ENCODE data around the gene CYP2A6.
"Not testable (repeated sequence)": the region's sequence is repeated elsewhere in the genome, so short reads cannot be mapped to it uniquely, and the experiment has no call there.

The CYP2A6 gene

DNA sequence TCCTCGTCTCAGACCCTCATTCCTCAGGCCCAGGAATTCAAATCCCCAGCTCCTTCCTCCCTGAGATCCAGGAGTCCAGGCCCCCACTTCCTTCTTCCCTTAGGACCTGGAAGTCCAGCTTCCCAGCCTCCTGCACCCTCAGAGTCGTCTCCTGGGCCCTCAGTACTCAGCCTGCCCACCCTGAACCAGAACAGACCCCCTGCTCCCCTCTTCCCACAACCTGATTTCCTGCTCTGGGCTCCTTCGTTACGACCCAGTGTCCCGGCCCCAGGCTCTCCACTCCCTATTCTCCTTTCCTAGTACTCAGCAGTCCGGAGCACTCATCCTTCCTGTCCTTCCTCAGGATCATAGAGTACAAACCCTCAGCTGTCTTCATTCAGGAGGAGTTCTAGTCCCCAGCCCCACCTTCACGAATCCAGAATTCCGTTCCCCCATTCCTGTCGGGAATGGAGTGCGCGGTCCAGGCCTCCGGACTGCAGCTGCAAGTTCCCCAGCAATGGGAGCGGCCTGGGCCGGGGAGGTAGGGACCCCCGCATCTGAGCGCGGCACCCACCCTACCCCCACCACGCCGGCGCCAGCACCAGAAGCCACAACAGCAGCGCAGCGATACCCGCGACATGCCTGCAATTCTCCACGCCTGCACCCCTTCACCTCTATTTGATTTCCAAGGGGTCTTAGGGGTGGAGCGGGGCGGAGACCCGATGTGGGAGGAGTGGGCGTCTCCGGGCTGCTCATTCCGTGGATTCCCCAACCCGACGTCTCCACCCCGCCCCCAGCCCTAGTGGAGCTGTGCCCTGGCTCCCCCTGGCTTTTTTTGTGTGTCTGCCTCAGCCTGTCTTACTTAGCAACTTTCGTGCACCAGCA is 38.5 kb downstream of the CYP2A6 start:
- Histone ChIP-seq H4K20me1 (ENCODE audit: insufficient read depth, low read length) (no peaks in the 10 kb centered on the region), H3K4me1 (ENCODE audit: insufficient read depth, low read length, severe bottlenecking) (peaks cover 16% of the 10 kb centered on the region), H3F3A (ENCODE audit: insufficient read depth, low read length) (no peaks in the 10 kb centered on the region), H3K79me2 (ENCODE audit: insufficient read depth, low read length) (no peaks in the 10 kb centered on the region), H3K9me2 (ENCODE audit: low read depth, low read length) (no peaks in the 10 kb centered on the region), H3K27me3 (ENCODE audit: insufficient read depth, low read length) (no peaks in the 10 kb centered on the region), H3K9me3 (ENCODE audit: low read length) (no peaks in the 10 kb centered on the region), H3K36me3 (ENCODE audit: insufficient read depth, low read length) (peaks cover 33% of the 10 kb centered on the region), H3K4me2 (ENCODE audit: low read length) (peak overlapping the region; percentile 61), H3K27ac (ENCODE audit: low read depth, low read length, poor library complexity, severe bottlenecking) (no peak overlapping the region), H3K4me3 (ENCODE audit: low read depth, low read length, poor library complexity, severe bottlenecking) (peak overlapping the region; percentile 53), H3K9ac (ENCODE audit: low read length) (peak overlapping the region; percentile 28; the same call in 1 of the 2 replicates), H2AFZ (ENCODE audit: low read length) (no peak overlapping the region)
- TF ChIP-seq, protein P1, sequence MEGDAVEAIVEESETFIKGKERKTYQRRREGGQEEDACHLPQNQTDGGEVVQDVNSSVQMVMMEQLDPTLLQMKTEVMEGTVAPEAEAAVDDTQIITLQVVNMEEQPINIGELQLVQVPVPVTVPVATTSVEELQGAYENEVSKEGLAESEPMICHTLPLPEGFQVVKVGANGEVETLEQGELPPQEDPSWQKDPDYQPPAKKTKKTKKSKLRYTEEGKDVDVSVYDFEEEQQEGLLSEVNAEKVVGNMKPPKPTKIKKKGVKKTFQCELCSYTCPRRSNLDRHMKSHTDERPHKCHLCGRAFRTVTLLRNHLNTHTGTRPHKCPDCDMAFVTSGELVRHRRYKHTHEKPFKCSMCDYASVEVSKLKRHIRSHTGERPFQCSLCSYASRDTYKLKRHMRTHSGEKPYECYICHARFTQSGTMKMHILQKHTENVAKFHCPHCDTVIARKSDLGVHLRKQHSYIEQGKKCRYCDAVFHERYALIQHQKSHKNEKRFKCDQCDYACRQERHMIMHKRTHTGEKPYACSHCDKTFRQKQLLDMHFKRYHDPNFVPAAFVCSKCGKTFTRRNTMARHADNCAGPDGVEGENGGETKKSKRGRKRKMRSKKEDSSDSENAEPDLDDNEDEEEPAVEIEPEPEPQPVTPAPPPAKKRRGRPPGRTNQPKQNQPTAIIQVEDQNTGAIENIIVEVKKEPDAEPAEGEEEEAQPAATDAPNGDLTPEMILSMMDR (IDR thresholded peaks at IDR 0.05; ENCODE audit: low read length), result no peak
- TF ChIP-seq EZH2 (IDR thresholded peaks at IDR 0.05; ENCODE audit: borderline replicate concordance, low read length), result no peak

DNA sequence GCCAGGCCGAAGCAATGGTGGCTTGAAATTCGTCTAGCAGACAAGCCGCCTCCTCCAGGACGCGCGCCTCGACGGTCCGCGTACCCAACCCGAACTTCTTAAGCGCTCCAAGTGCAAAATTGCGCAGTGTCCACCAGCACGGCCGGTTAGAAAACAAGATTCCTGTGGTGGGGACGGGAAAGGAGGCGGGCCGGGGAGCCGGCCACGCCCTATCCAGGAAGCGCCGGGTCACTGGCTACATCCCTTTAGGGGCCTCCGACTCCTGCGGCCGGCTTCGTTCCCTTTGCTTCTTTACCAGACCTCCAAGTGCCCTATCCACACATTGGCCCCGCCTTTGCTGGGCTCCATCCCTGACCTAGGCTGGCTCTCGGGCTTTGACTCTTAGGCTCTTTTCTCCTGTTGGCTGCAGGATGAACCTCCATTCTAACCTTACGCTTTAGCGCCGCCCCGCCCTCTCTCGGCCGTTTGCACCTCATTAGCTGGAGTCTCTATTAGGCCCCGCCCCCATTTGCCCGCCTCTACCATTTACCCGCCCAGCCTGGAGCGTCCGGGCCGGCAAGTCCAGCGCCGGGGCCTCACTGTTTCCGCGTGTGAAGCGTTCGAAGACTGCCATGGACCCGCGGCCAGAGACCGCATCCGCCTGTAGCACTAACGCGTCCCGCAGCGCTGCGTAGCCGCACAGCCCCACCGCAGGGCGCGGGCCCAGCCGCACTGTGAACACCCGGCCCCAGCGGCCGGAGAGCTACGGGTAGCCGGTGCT is 39.4 kb downstream of the CYP2A6 start:
- not testable (repeated sequence) for H3K27ac ChIP-seq (ENCODE audit: low read depth, low read length, poor library complexity, severe bottlenecking); H3K27me3 ChIP-seq (ENCODE audit: insufficient read depth, low read length); H2AFZ ChIP-seq (ENCODE audit: low read length); H3K9me2 ChIP-seq (ENCODE audit: low read depth, low read length); H3K9me3 ChIP-seq (ENCODE audit: low read length); H3K79me2 ChIP-seq (ENCODE audit: insufficient read depth, low read length); H3F3A ChIP-seq (ENCODE audit: insufficient read depth, low read length); H4K20me1 ChIP-seq (ENCODE audit: insufficient read depth, low read length)
- H3K9ac ChIP-seq (ENCODE audit: low read length), result peak overlapping the region; percentile 28; the same call in 1 of the 2 replicates
- H3K4me3 ChIP-seq (ENCODE audit: low read depth, low read length, poor library complexity, severe bottlenecking), result peak overlapping the region; percentile 53
- H3K4me1 ChIP-seq (ENCODE audit: insufficient read depth, low read length, severe bottlenecking), result peaks cover 24% of the 10 kb centered on the region
- H3K4me2 ChIP-seq (ENCODE audit: low read length), result peak overlapping the region; percentile 61
- peaks cover 37% of the 10 kb centered on the region for H3K36me3 ChIP-seq (ENCODE audit: insufficient read depth, low read length)

DNA sequence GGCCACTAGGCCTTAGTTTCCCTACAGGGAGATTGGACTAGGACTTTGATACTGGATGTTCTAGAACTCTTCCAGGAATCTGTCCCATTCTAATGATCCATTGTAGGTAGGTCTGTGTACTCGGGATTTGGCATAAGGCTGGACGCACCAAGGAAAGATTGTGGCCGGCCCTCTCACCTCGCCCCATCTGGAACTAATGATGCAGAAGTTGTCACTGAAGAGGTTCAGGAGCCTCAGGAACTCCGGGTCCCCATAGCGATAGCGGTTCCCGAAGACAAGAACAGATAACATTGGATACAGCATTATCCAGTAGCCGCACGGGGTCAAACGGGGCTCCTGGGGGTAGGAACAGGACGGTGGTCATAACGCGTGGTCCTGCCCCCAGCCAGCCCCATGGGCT is 40.1 kb downstream of the CYP2A6 start:
- H3K4me3 ChIP-seq (ENCODE audit: low read depth, low read length, poor library complexity, severe bottlenecking), result no peak overlapping the region
- peaks cover 31% of the 10 kb centered on the region for H3K4me1 ChIP-seq (ENCODE audit: insufficient read depth, low read length, severe bottlenecking)
- peaks cover 40% of the 10 kb centered on the region for H3K36me3 ChIP-seq (ENCODE audit: insufficient read depth, low read length)
- no peaks in the 10 kb centered on the region for H3K27me3 ChIP-seq (ENCODE audit: insufficient read depth, low read length)
- H3F3A ChIP-seq (ENCODE audit: insufficient read depth, low read length), result no peaks in the 10 kb centered on the region
- H2AFZ ChIP-seq (ENCODE audit: low read length), result no peak overlapping the region
- no peak overlapping the region for H3K27ac ChIP-seq (ENCODE audit: low read depth, low read length, poor library complexity, severe bottlenecking)
- no peaks in the 10 kb centered on the region for H4K20me1 ChIP-seq (ENCODE audit: insufficient read depth, low read length)
- H3K4me2 ChIP-seq (ENCODE audit: low read length), result no peak overlapping the region
- TF ChIP-seq, protein P1 (IDR thresholded peaks at IDR 0.05; ENCODE audit: low read length), result no peak
- no peak for TF ChIP-seq EZH2 (IDR thresholded peaks at IDR 0.05; ENCODE audit: borderline replicate concordance, low read length)
- H3K79me2 ChIP-seq (ENCODE audit: insufficient read depth, low read length), result no peaks in the 10 kb centered on the region
- H3K9ac ChIP-seq (ENCODE audit: low read length), result no peak overlapping the region
- no peaks in the 10 kb centered on the region for H3K9me3 ChIP-seq (ENCODE audit: low read length)
- H3K9me2 ChIP-seq (ENCODE audit: low read depth, low read length), result no peaks in the 10 kb centered on the region
